Ovary (tissue), 3 donors: ENCODE results near the gene TPO.

Experiments used
- EP300 ChIP-seq: sonication (generic); formaldehyde crosslinking; IDR thresholded peaks from one replicate; pipeline ENCODE4 v1.6.1; 2017; ENCODE audit warnings: antibody characterized with exemption
- TF ChIP-seq, protein P1 (sequence below), 3 donors: fragments of 450-650 bp in 2 of 3; fragments of 200-600 bp in 1 of 3; IDR thresholded peaks; one replicate each; pipeline versions ENCODE4 v1.5.1 to v1.8.0; 2016 to 2022; ENCODE audit warnings: antibody characterized with exemption in 3 of 3, mild to moderate bottlenecking in 1 of 3
- donor health status: DM: no; HTN: no; CAD: no.

DNA sequence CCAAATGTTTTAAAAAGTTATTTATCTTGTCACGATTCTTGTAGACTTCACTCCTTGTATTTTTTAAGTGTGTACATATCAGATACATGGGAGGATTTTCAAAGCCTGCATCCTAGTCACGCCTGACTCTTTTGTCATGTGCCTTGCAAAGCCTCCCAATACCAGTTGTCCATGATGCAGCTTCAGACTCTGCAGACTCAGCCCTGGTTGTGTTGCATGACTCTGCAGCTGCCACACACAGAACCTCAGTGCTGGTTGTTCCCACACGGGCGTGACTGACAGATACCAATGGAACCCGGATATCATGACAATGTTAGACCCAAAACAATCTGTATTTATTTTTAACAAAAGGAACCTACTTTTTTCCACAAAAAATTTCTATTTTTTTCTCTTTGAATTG, 38.2 kb downstream of the TPO start:
- TF ChIP-seq, protein P1, sequence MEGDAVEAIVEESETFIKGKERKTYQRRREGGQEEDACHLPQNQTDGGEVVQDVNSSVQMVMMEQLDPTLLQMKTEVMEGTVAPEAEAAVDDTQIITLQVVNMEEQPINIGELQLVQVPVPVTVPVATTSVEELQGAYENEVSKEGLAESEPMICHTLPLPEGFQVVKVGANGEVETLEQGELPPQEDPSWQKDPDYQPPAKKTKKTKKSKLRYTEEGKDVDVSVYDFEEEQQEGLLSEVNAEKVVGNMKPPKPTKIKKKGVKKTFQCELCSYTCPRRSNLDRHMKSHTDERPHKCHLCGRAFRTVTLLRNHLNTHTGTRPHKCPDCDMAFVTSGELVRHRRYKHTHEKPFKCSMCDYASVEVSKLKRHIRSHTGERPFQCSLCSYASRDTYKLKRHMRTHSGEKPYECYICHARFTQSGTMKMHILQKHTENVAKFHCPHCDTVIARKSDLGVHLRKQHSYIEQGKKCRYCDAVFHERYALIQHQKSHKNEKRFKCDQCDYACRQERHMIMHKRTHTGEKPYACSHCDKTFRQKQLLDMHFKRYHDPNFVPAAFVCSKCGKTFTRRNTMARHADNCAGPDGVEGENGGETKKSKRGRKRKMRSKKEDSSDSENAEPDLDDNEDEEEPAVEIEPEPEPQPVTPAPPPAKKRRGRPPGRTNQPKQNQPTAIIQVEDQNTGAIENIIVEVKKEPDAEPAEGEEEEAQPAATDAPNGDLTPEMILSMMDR (IDR thresholded peaks at IDR 0.05) = no peak
- no peak for TF ChIP-seq EP300
